Spinal cord (tissue), 10 donors: ENCODE results near the gene FES. TPM values are rescaled to one million over a fixed set of nuclear protein-coding genes. Genes with fewer than 3 reads are reported as not detected.
"Not testable (repeated sequence)": the region's sequence is repeated elsewhere in the genome, so short reads cannot be mapped to it uniquely, and the experiment has no call there.

Experiments
- DNase-seq, 6 donors: peaks; one replicate each; pipeline versions ENCODE4 v3.0.0 to v3.0.0-alpha.2; 2013 to 2015; ENCODE audit warnings: low spot score in 6 of 6, low read depth in 4 of 6
- H3K27ac ChIP-seq: one replicate; pipeline ENCODE4 v1.5.1; 2013; ENCODE audit warnings: low read depth, low read length, control low read depth
- H3K27me3 ChIP-seq: one replicate; pipeline ENCODE4 v1.6.1; 2013; ENCODE audit warnings: low read length; ENCODE audit not compliant: control insufficient read depth, insufficient read depth
- H3K36me3 ChIP-seq: one replicate; pipeline ENCODE4 v1.6.1; 2013; ENCODE audit warnings: low read length; ENCODE audit not compliant: control insufficient read depth, insufficient read depth
- H3K4me1 ChIP-seq: one replicate; pipeline ENCODE4 v1.6.1; 2013; ENCODE audit warnings: low read length; ENCODE audit not compliant: control insufficient read depth, insufficient read depth
- H3K4me3 ChIP-seq: one replicate; pipeline ENCODE4 v1.5.1; 2013; ENCODE audit warnings: low read depth, low read length, control low read depth
- H3K9me3 ChIP-seq: one replicate; pipeline ENCODE4 v1.6.1; 2013; ENCODE audit warnings: low read length; ENCODE audit not compliant: control insufficient read depth, insufficient read depth
- WGBS: methylation state at CpG from one replicate; pipeline ENCODE4 v1.1.5; 2013; ENCODE audit warnings: missing lambda C conversion rate; ENCODE audit not compliant: insufficient coverage; 5-methylcytosine and 5-hydroxymethylcytosine counted together
- polyA plus RNA-seq, 2 donors: library from polyadenylated mRNA; unstranded; fragments of 120-200 nt; gene quantifications; one replicate each; pipeline ENCODE4 v1.2.1, GENCODE V29; 2013; ENCODE audit not compliant: insufficient read length in 2 of 2
- total RNA-seq, 2 donors: library from RNA; depleted of rRNA in 1 of 2; stranded (reverse); fragments of 120-200 nt in 1 of 2; fragments of >200 nt in 1 of 2; gene quantifications; one replicate each; pipeline versions ENCODE4 v1.2.3 to v1.2.4, GENCODE V29; 2013 to 2014
- donor health status: healthy.

Gene FES
- total and polyA plus RNA-seq, 4 donors: 8.7 to 19.5 (median 12.7) TPM

GRCh38 chr15:90922712-90923322 is 38.5 kb downstream of the FES start:
- 98% methylated on average over 6 of the region's 7 CpGs for WGBS
- H3K9me3 ChIP-seq, H3K27me3 ChIP-seq, H3K27ac ChIP-seq, DNase-seq, H3K4me3 ChIP-seq, H3K4me1 ChIP-seq: not testable (repeated sequence)
- peaks cover 28% of the 10 kb centered on the region for H3K36me3 ChIP-seq

- peaks cover 13% of the 10 kb centered on the region for H3K36me3 ChIP-seq
- no peak overlapping the region for H3K27ac ChIP-seq
- H3K4me3 ChIP-seq: no peak overlapping the region
- 86% methylated on average over 4 of the region's 5 CpGs for WGBS
- H3K27me3 ChIP-seq: no peaks in the 10 kb centered on the region
- DNase-seq: no peak
- peaks cover 3% of the 10 kb centered on the region for H3K4me1 ChIP-seq
- H3K9me3 ChIP-seq: no peaks in the 10 kb centered on the region
Measured at GRCh38 chr15:90924375-90924774, 40.1 kb downstream of the FES start.

GRCh38 chr15:90926766-90927165 is 42.5 kb downstream of the FES start:
- H3K27ac ChIP-seq, H3K4me3 ChIP-seq, H3K36me3 ChIP-seq, H3K27me3 ChIP-seq, H3K9me3 ChIP-seq, DNase-seq: not testable (repeated sequence)
- 98% methylated on average over 6 of the region's 10 CpGs for WGBS
- H3K4me1 ChIP-seq: peaks cover 26% of the 10 kb centered on the region

- H3K4me1 ChIP-seq: peaks cover 35% of the 10 kb centered on the region
- H3K36me3 ChIP-seq, H3K9me3 ChIP-seq, H3K27me3 ChIP-seq, DNase-seq, H3K27ac ChIP-seq, H3K4me3 ChIP-seq: not testable (repeated sequence)
- 98% methylated on average over 5 of the region's 7 CpGs for WGBS
Measured at GRCh38 chr15:90928106-90928505, 43.8 kb downstream of the FES start.

- H3K4me1 ChIP-seq: peaks cover 42% of the 10 kb centered on the region
- peak overlapping the region; percentile 76 for H3K27ac ChIP-seq
- no peaks in the 10 kb centered on the region for H3K27me3 ChIP-seq
- peak overlapping the region; percentile 71 for H3K4me3 ChIP-seq
- no peak for DNase-seq
- WGBS: 84% methylated on average over 13 of the region's 21 CpGs
- no peaks in the 10 kb centered on the region for H3K36me3 ChIP-seq
- H3K9me3 ChIP-seq: no peaks in the 10 kb centered on the region
Measured at GRCh38 chr15:90929246-90930019, 45.1 kb downstream of the FES start.

- peak overlapping the region; percentile 76 for H3K27ac ChIP-seq
- no peaks in the 10 kb centered on the region for H3K27me3 ChIP-seq
- no peaks in the 10 kb centered on the region for H3K9me3 ChIP-seq
- DNase-seq: no peak
- H3K4me1 ChIP-seq: peaks cover 53% of the 10 kb centered on the region
- WGBS: 88% methylated on average over 13 of the region's 15 CpGs
- peaks cover 2% of the 10 kb centered on the region for H3K36me3 ChIP-seq
- no peak overlapping the region for H3K4me3 ChIP-seq
Measured at GRCh38 chr15:90930861-90931574, 46.7 kb downstream of the FES start.

GRCh38 chr15:90931575-90931827 is 47.2 kb downstream of the FES start:
- H3K27me3 ChIP-seq: no peaks in the 10 kb centered on the region
- peaks cover 7% of the 10 kb centered on the region for H3K36me3 ChIP-seq
- peaks cover 57% of the 10 kb centered on the region for H3K4me1 ChIP-seq
- DNase-seq: no peak
- no peaks in the 10 kb centered on the region for H3K9me3 ChIP-seq
- peak overlapping the region; percentile 38 for H3K27ac ChIP-seq
- 39% methylated on average over 6 of the region's 6 CpGs for WGBS
- H3K4me3 ChIP-seq: no peak overlapping the region

- no peaks in the 10 kb centered on the region for H3K9me3 ChIP-seq
- 1% methylated on average over 52 of the region's 52 CpGs for WGBS
- H3K27ac ChIP-seq: peak within 1 kb of the TSS; percentile 38
- DNase-seq: peak in 4 of 6 donors; percentile 41 to 94 (median 84)
- H3K36me3 ChIP-seq: peaks cover 9% of the 10 kb centered on the region
- H3K4me1 ChIP-seq: peaks cover 61% of the 10 kb centered on the region
- no peaks in the 10 kb centered on the region for H3K27me3 ChIP-seq
- peak within 1 kb of the TSS; percentile 74 for H3K4me3 ChIP-seq
Measured at GRCh38 chr15:90931828-90932659, 47.7 kb downstream of the FES start, which contains the start of gene HDDC3. HDDC3 (minus strand) TSS chr15:90932549; CDS start chr15:90932540, 9 bp downstream.

- Histone ChIP-seq H3K27ac (peak overlapping the region; percentile 38), H3K4me1 (peaks cover 66% of the 10 kb centered on the region), H3K36me3 (peaks cover 12% of the 10 kb centered on the region), H3K9me3 (no peaks in the 10 kb centered on the region), H3K4me3 (peak overlapping the region; percentile 74), H3K27me3 (no peaks in the 10 kb centered on the region)
- DNase-seq: no peak
- 0% methylated on average over 4 of the region's 5 CpGs for WGBS
Measured at GRCh38 chr15:90932660-90932991, 48.3 kb downstream of the FES start.
